ENCODE measurements around the gene KTN1.

The KTN1 gene

DNA sequence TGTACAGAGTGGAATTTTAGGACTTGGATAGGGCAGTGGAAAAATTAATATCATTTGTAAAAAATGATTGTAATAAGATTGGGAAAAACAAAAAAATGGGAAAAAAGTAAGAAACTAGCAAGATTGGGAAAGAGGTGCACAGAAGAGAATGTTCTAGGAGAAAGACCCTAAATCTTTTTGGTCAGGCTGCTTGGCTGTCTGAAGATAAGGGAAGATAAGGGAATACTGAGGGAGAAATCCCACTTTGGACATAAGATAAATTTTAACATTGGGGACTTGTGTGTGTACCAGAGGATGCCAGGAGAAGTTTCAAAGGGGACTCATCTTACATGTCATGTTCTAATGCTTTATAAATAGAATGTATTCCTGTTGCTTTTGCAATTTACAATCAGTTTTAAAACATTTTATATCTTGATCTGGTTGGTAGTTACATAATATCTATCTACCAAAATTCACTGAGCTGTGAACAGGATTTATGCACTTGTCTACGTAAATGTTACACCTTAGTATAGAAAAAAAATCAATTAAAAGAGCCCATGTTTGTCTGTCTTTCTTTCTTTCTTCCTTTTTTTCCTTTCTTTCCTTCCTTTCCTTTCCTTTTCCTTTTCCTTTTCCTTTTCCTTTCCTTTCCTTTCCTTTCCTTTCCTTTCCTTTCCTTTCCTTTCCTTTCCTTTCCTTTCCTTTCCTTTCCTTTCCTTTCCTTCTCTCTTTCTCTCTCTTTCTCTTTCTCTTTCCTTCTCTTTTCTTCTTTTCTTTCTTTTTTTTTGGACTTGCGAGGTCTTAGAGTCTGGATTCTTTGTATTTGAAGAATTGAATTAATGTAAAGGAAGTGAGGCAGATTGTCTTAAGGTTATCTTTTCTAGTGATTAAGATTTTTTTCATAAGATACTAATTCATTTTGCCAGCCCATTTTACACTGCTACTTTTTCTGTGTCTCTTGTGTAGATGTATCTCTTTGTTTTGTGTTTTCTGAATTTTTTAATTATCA, 66.1 kb downstream of the KTN1 start:
- TF ChIP-seq, protein P1, sequence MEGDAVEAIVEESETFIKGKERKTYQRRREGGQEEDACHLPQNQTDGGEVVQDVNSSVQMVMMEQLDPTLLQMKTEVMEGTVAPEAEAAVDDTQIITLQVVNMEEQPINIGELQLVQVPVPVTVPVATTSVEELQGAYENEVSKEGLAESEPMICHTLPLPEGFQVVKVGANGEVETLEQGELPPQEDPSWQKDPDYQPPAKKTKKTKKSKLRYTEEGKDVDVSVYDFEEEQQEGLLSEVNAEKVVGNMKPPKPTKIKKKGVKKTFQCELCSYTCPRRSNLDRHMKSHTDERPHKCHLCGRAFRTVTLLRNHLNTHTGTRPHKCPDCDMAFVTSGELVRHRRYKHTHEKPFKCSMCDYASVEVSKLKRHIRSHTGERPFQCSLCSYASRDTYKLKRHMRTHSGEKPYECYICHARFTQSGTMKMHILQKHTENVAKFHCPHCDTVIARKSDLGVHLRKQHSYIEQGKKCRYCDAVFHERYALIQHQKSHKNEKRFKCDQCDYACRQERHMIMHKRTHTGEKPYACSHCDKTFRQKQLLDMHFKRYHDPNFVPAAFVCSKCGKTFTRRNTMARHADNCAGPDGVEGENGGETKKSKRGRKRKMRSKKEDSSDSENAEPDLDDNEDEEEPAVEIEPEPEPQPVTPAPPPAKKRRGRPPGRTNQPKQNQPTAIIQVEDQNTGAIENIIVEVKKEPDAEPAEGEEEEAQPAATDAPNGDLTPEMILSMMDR (IDR thresholded peaks at IDR 0.05): no peak
- no peaks in the 10 kb centered on the region for H3K27me3 ChIP-seq (ENCODE audit: control insufficient read depth, insufficient read depth, low read length)
- H3K27ac ChIP-seq: no peak overlapping the region
- H3K4me3 ChIP-seq (ENCODE audit: low read depth, low read length): no peak overlapping the region
- H3K9me3 ChIP-seq (ENCODE audit: control insufficient read depth, low read length): no peaks in the 10 kb centered on the region
- H3K9ac ChIP-seq: no peak overlapping the region
- H3K79me2 ChIP-seq: no peaks in the 10 kb centered on the region
- H3K4me1 ChIP-seq: peaks cover 3% of the 10 kb centered on the region
- H3K4me2 ChIP-seq (ENCODE audit: low read length): no peak overlapping the region
- no peaks in the 10 kb centered on the region for H3K36me3 ChIP-seq (ENCODE audit: control insufficient read depth, insufficient read depth, low read length)
- no peak overlapping the region for H2AFZ ChIP-seq

DNA sequence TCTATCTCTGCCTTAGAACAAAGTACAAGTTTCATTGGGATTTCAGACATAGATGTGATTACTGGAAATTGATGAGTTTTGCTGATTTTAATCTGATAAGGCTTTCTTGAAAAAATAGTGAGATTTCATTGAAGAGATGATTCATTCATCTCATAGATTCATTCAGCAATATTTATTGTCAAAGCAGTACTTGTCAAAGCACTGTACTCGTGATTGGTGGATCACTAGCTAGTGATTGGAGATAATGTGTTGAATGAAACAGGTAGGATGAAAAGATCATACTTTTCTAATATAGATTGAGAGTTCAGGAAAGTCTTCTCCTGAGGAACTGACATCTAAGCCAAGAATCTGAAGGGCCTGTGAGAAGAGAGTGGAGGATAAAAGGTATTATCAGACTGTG, 71.0 kb downstream of the KTN1 start:
- H3K36me3 ChIP-seq (ENCODE audit: control insufficient read depth, insufficient read depth, low read length): no peaks in the 10 kb centered on the region
- TF ChIP-seq, protein P1 (IDR thresholded peaks at IDR 0.05): no peak

DNA sequence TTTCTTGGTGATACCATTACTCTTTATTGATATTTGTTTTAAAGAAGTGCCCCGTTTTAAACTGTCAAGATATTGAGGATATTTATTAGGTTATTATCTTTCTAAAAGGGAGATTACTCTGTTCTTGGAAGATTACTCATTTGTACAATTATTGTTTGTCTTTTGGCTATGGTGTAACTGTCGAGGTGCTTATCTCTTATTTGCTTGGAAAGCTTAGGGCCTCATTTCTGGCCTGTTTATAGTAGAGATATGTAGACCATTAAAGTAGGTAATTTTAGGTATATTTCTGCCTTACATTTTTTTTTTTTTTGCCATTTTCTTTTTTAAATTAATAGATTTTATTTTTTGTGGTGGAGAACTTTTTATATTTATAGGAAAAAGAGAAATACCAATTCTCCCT, 74.2 kb downstream of the KTN1 start:
- TF ChIP-seq, protein P1 (IDR thresholded peaks at IDR 0.05): no peak

More for the DNA sequence above, 71.0 kb downstream of the KTN1 start:
- Histone ChIP-seq H2AFZ (no peak overlapping the region), H3K79me2 (no peaks in the 10 kb centered on the region), H3K27ac (no peak overlapping the region), H3K27me3 (ENCODE audit: control insufficient read depth, insufficient read depth, low read length) (no peaks in the 10 kb centered on the region), H3K4me1 (peaks cover 3% of the 10 kb centered on the region), H3K4me2 (ENCODE audit: low read length) (no peak overlapping the region), H3K9me3 (ENCODE audit: control insufficient read depth, low read length) (no peaks in the 10 kb centered on the region), H3K4me3 (ENCODE audit: low read depth, low read length) (no peak overlapping the region), H3K9ac (no peak overlapping the region)

DNA sequence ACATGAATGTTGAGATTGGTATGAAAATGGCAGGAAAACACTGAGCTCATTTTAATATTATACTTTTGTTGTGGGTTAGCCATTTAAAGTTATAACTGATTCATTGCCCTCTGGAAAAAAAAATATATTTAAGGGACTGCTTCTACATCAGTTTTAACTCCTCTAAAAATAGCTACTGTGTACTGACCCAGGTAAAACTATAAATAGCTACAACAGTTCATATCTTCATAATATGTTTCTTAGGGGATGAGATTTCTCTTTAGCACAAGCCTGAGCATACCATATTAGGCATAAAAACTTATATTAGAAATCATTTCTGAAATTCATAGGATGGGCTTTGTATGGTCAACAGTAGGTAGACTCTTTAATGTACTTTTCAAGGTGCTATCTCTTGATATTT, 81.0 kb downstream of the KTN1 start:
- TF ChIP-seq, protein P1 (IDR thresholded peaks at IDR 0.05): no peak
- Histone ChIP-seq H3K27me3 (ENCODE audit: control insufficient read depth, insufficient read depth, low read length) (no peaks in the 10 kb centered on the region), H3K79me2 (no peaks in the 10 kb centered on the region), H3K9ac (no peak overlapping the region), H2AFZ (no peak overlapping the region), H3K4me3 (ENCODE audit: low read depth, low read length) (no peak overlapping the region), H3K4me1 (no peaks in the 10 kb centered on the region), H3K4me2 (ENCODE audit: low read length) (no peak overlapping the region), H3K27ac (no peak overlapping the region), H3K36me3 (ENCODE audit: control insufficient read depth, insufficient read depth, low read length) (no peaks in the 10 kb centered on the region), H3K9me3 (ENCODE audit: control insufficient read depth, low read length) (no peaks in the 10 kb centered on the region)

More for the DNA sequence above, 74.2 kb downstream of the KTN1 start:
- H3K27me3 ChIP-seq (ENCODE audit: control insufficient read depth, insufficient read depth, low read length): no peaks in the 10 kb centered on the region
- no peak overlapping the region for H3K4me3 ChIP-seq (ENCODE audit: low read depth, low read length)
- peaks cover 3% of the 10 kb centered on the region for H3K4me1 ChIP-seq
- H2AFZ ChIP-seq: no peak overlapping the region
- no peaks in the 10 kb centered on the region for H3K79me2 ChIP-seq
- H3K36me3 ChIP-seq (ENCODE audit: control insufficient read depth, insufficient read depth, low read length): no peaks in the 10 kb centered on the region
- H3K27ac ChIP-seq: no peak overlapping the region
- no peaks in the 10 kb centered on the region for H3K9me3 ChIP-seq (ENCODE audit: control insufficient read depth, low read length)
- no peak overlapping the region for H3K9ac ChIP-seq
- no peak overlapping the region for H3K4me2 ChIP-seq (ENCODE audit: low read length)

Data from parathyroid adenoma (tissue), 2 donors.